Measurements from ENCODE around the gene BCAS4. TPM values are rescaled to one million over a fixed set of nuclear protein-coding genes. Genes with fewer than 3 reads are reported as not detected.
"Not testable (repeated sequence)": the region's sequence is repeated elsewhere in the genome, so short reads cannot be mapped to it uniquely, and the experiment has no call there.

The BCAS4 gene
- total RNA-seq, 1 donor from 2014 or later: 3.0 TPM

GRCh38 chr20:50867805-50868204 is 72.9 kb downstream of the BCAS4 start:
- intact Hi-C loops (cut with DNase I): no loop called here
- no peak for DNase-seq (ENCODE audit: low spot score)

GRCh38 chr20:50868509-50869495 is 73.9 kb downstream of the BCAS4 start:
- intact Hi-C loops (cut with DNase I): no loop called here
- DNase-seq (ENCODE audit: low spot score): no peak

DNA sequence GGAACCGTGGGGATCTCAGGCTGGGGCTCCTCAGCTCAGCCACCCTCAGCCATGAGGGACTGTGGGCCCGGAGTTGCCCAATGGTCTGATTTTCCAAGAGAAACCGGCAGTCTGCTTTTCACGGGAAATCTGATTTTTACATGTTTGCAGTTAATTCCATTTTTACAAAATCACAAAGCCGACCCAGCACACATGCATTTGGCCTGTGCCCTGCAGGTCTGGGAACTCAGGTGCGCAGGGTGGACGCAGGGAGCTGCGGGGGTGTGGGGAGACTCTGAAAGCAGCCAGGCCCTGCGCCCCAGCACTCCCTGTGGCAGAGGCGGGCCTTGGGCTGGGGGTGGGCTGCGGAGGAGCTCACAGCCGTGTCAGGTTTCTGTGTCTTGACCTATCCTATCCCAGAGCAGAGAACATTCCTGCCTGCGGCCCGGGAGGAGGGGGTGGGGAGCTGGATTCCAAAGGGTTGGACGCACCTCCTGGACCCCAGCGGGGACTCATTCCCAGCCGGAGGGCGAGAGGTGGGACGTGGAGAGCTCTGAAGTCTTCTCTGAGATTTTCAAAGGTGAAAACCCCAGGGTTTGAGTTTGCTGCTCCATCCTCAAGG is 75.8 kb downstream of the BCAS4 start:
- intact Hi-C loops (cut with DNase I): no loop called here
- no peak for DNase-seq (ENCODE audit: low spot score)

- no peak for DNase-seq (ENCODE audit: low spot score)
- intact Hi-C loops (cut with DNase I): no loop called here
Observed at GRCh38 chr20:50872560-50873425, 77.9 kb downstream of the BCAS4 start.

DNA sequence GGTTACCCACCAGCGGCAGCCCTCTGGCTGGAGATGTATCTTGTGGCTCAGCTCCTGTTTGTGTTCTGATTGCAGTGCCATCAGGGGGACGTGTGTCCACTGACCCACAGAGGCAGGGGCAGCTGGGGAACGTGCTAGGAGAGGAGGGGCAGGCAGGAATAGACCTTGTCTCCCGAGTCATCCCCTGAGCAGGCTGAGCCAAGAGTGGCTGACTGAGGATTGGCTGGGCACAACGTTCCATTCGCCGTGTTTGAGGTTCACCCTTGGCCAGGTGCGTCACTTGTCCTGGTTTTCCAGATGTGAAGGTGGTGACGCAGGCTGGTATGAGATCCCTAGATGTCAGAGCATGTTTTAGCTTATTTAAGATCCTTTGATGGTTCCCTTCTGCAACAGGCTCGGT is 78.7 kb downstream of the BCAS4 start:
- no peak for DNase-seq (ENCODE audit: low spot score)
- intact Hi-C loops (cut with DNase I): no loop called here

DNA sequence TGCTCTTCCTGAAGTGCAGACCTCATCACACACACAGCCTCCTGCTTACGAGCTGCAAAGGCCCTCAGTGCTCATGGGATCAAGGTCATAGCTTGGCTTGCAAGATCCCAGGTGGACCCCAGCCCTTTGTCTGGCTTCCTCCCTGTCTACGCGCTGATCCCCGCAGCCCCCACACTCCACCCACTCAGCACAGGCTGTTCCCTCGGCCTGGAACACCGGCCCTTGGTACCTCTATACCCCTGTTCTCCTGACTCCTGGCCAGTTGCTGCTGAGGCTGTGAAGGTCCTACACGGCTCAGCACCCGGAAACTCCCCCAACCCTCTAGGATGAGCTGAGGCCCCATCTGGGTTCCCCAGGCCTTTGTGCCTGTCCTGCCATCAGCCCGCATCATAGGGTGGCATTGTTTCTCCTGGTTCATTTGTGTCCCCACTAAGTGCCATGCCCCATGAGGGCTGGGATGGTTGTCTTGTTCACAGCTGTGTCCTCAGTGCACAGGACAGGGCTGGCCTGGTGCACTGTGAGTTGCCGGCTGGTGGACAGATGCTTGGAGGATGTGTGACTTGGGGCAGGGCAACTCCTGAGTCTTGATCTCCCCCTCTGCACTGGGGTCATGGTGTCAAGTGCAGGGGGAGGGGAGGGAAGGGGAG is 79.4 kb downstream of the BCAS4 start:
- intact Hi-C loops (cut with DNase I): no loop called here
- DNase-seq (ENCODE audit: low spot score): no peak

DNA sequence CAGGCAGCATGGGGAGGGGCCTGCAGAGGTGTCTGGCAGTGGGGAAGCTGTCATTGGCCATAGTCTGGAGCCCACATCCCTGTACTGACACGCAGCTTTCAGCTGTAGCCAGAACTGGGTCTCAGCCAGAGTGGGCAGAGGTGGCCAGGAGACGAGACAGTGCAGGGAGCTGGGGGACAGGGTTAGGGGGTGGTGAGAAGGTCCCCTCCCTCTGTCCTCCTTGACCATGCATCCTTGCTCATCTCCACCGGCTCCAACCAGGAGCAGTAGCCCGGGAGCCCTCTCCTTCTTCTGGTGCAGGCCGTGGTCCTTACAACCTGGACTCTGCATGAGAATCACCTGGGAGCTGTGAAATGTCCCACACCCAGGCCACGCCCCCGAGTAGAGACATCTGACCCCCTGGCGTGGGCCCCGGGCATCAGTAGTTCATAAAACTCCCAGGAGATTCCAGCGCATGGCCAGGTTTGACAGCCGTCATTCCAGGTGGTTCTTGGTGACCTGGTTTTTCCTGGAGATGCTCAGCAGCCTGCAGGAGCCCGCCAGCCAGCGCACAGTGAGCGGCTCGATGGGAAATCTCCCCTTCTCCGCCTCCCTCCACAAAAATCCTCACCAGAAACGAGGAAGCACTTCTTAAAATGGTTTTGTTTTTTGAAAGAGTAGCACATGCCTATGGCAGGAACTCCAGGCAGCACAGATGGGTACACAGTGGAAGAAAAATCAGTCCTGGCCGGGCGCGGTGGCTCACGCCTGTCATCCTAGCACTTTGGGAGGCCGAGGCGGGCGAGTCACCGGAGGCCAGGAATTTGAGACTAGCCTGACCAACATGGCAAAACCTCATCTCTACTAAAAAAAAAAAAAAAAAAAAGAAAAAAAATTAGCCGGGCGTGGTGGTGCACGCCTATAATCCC is 80.2 kb downstream of the BCAS4 start:
- intact Hi-C loops (cut with DNase I): no loop called here
- DNase-seq (ENCODE audit: low spot score): peak; percentile 15

GRCh38 chr20:50876063-50876685 is 81.3 kb downstream of the BCAS4 start:
- intact Hi-C loops (cut with DNase I): no loop called here
- DNase-seq (ENCODE audit: low spot score): peak; percentile 63

- intact Hi-C loops (cut with DNase I): no loop called here
Observed at GRCh38 chr20:50876816-50877215, 82.0 kb downstream of the BCAS4 start.

DNA sequence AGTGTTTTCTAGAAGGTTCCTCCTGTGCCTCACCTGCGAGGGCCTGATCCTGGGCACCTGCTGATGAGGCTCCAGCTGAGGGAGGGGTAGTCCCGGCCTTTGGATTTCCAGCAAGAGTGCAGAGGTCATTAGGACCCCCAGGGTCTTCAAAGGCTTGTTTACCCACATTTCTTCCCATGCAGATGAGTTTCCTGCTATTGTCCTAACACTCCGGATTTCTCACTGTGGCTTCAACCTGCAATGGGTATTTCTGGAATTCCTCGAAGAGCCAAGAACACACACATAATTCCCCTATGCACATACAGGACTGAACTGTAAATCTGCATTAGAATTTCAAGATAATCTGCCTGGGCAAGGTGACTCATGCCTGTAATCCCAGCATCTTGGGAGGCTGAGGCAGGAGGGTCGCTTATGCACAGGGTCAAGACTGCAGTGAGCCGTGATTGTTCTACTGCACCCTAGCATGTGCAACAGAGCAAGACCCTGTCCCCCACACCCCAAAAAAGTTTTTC is 82.4 kb downstream of the BCAS4 start:
- intact Hi-C loops (cut with DNase I): no loop called here
- no peak for DNase-seq (ENCODE audit: low spot score)

More at GRCh38 chr20:50876816-50877215, 82.0 kb downstream of the BCAS4 start:
- peak; percentile 39 for DNase-seq (ENCODE audit: low spot score)

DNA sequence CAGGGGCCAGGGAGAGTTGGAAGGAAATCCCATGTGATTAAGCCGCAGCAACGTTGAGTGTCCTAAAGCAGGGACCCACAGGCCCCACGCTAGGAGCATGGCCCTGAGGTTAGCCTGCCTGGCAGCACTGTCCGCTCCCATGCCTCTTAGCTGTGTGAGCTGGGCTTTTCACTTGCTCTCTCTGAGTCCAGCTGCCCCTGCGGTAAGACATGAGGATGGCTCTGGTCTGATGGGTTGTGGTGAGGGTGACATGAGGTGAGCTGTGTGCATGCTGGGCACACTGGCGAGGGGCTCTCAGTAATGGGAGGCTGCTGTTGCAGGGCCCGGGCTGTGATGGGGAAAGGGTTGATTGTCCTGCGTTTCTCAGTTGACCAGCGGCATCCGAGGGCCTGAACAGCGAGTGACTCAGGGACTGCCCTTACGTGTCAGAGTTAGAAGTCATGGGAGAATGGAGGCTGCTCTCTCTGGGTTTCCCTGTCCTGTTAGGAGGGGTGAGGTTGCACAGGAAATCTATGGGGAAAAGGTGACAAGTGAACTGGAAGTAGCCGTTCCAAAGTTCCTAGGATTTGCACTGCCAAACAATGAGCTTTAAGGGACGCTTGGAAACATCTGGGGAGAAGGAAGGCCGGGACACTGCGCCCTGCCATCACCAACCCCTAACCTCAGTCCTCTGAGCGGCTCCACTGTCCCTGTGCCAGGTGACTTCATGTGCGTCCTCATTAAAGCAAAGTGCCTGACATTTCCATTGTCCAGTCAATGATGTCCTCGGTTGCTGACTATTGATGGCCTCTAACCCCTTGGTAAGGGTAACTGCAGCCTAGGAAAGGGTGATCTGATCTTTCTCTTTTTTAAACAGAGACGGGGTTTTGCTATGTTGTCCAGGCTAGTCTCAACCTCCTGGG is 85.0 kb downstream of the BCAS4 start:
- intact Hi-C loops (cut with DNase I): no loop called here
- DNase-seq (ENCODE audit: low spot score): peak; percentile 54

GRCh38 chr20:50881759-50882424 is 87.0 kb downstream of the BCAS4 start:
- intact Hi-C loops (cut with DNase I): not testable (repeated sequence)
- peak; percentile 20 for DNase-seq (ENCODE audit: low spot score)

- intact Hi-C loops (cut with DNase I): no loop called here
Observed at GRCh38 chr20:50883856-50884255, 89.0 kb downstream of the BCAS4 start.

GRCh38 chr20:50885068-50885467 is 90.2 kb downstream of the BCAS4 start:
- no peak for DNase-seq (ENCODE audit: low spot score)
- intact Hi-C loops (cut with DNase I): no loop called here

More at GRCh38 chr20:50883856-50884255, 89.0 kb downstream of the BCAS4 start:
- DNase-seq (ENCODE audit: low spot score): no peak

DNA sequence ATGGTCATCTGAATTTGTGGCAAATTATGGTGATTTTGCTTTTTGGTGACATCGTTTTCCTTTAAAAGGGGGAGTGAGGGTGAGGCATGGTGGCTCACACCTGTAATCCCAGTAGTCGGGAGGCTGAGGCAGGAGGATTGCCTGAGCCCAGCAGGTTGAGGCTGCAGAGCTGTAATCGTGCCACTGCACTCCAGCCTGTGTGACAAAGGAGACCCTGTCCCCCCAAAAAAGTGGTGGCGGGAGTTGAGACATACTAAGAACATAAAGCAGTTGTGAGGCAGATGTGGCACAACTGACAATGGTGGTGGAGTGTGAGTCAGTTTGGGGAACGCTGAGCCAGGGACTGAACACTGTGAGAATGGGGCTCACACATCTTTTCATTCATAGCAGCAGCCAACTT is 90.9 kb downstream of the BCAS4 start:
- intact Hi-C loops (cut with DNase I): no loop called here
- DNase-seq (ENCODE audit: low spot score): peak; percentile 1

GRCh38 chr20:50886184-50886790 is 91.4 kb downstream of the BCAS4 start:
- DNase-seq (ENCODE audit: low spot score): no peak
- intact Hi-C loops (cut with DNase I): no loop called here

Data from cardiac septum (tissue), 1 donor.